GM12878 (cell line): ENCODE measurements around the gene SPG21. TPM values are rescaled to one million over a fixed set of nuclear protein-coding genes. Genes with fewer than 3 reads are reported as not detected.

Source experiments
- BCL11A ChIP-seq: IDR thresholded peaks from 2 replicates; pipeline ENCODE4 v1.6.1; 2011; ENCODE audit warnings: low read depth, low read length
- BMI1 ChIP-seq: fragments of 450-650 bp; IDR thresholded peaks from 2 replicates; pipeline ENCODE4 v1.6.1; 2016; ENCODE audit warnings: mild to moderate bottlenecking, moderate library complexity, borderline replicate concordance
- CBX5 ChIP-seq: sonication (generic); IDR thresholded peaks from 2 replicates; pipeline ENCODE4 v1.6.1; 2016; ENCODE audit warnings: low read depth, moderate library complexity, mild to moderate bottlenecking, inconsistent platforms
- DPF2 ChIP-seq: fragments of 450-650 bp; IDR thresholded peaks from 2 replicates; pipeline ENCODE4 v1.6.1; 2017; ENCODE audit warnings: mild to moderate bottlenecking
- EGR1 ChIP-seq, 2 experiments: IDR thresholded peaks; 1 replicate in 1 of 2; 2 replicates in 1 of 2; pipeline ENCODE4 v1.6.1; 2011 to 2012; ENCODE audit warnings: low read depth in 2 of 2, low read length in 2 of 2, borderline replicate concordance in 1 of 2, mild to moderate bottlenecking in 1 of 2, moderate library complexity in 1 of 2
- EP300 ChIP-seq, 2 experiments: fragments of 150-350 bp in 1 of 2; IDR thresholded peaks; 2 replicates each; pipeline ENCODE4 v1.6.1; 2011 to 2012; ENCODE audit warnings: low read depth in 2 of 2, low read length in 2 of 2, borderline replicate concordance in 1 of 2, improper control_type of control experiment in 1 of 2, inconsistent platforms in 1 of 2; ENCODE audit not compliant: control insufficient read depth in 1 of 2
- FOXK2 ChIP-seq: fragments of 450-650 bp; IDR thresholded peaks from 2 replicates; pipeline ENCODE4 v1.6.1; 2017; ENCODE audit warnings: mild to moderate bottlenecking, moderate library complexity
- KLF5 ChIP-seq: fragments of 450-650 bp; IDR thresholded peaks from 2 replicates; pipeline ENCODE4 v1.6.1; 2014; ENCODE audit warnings: mild to moderate bottlenecking; ENCODE audit not compliant: partially characterized antibody
- MYC ChIP-seq: IDR thresholded peaks from 2 replicates; pipeline ENCODE4 v1.6.1; 2011; ENCODE audit warnings: mild to moderate bottlenecking, low read length, moderate library complexity, inconsistent platforms; ENCODE audit not compliant: insufficient read depth, insufficient replicate concordance, insufficient read length, severe bottlenecking
- RAD51 ChIP-seq: fragments of 450-650 bp; IDR thresholded peaks from 2 replicates; pipeline ENCODE4 v1.6.1; 2016; ENCODE audit warnings: moderate library complexity, mild to moderate bottlenecking, inconsistent platforms
- RB1 ChIP-seq: fragments of 450-650 bp; formaldehyde crosslinking; IDR thresholded peaks from 2 replicates; pipeline ENCODE4 v1.6.1; 2017; ENCODE audit warnings: mild to moderate bottlenecking, borderline replicate concordance
- RBBP5 ChIP-seq: fragments of 200-600 bp; sonication (generic); conservative IDR thresholded peaks from 2 replicates; pipeline ENCODE4 v1.6.1; 2016
- RCOR1 ChIP-seq: conservative IDR thresholded peaks from 2 replicates; pipeline ENCODE4 v1.6.1; 2012; ENCODE audit warnings: low read depth, low read length, improper control_type of control experiment
- SMAD5 ChIP-seq: IDR thresholded peaks from 2 replicates; pipeline ENCODE4 v1.6.1; 2016; ENCODE audit warnings: antibody characterized with exemption, low read depth
- SMARCA5 ChIP-seq: fragments of 450-650 bp; IDR thresholded peaks from 2 replicates; pipeline ENCODE4 v1.6.1; 2017; ENCODE audit warnings: mild to moderate bottlenecking
- ZBTB4 ChIP-seq: fragments of 450-650 bp; formaldehyde crosslinking; IDR thresholded peaks from 2 replicates; pipeline ENCODE4 v1.4.0; 2022; ENCODE audit warnings: mild to moderate bottlenecking, moderate library complexity
- ZBTB40 ChIP-seq: fragments of 450-650 bp; IDR thresholded peaks from 2 replicates; pipeline ENCODE4 v1.6.1; 2016; ENCODE audit warnings: mild to moderate bottlenecking, moderate library complexity, borderline replicate concordance
- ZNF592 ChIP-seq: fragments of 450-650 bp; IDR thresholded peaks from 2 replicates; pipeline ENCODE4 v1.6.1; 2017; ENCODE audit warnings: mild to moderate bottlenecking, moderate library complexity
- ZNF622 ChIP-seq: fragments of 450-650 bp; IDR thresholded peaks from 2 replicates; pipeline ENCODE4 v1.6.1; 2017; ENCODE audit warnings: mild to moderate bottlenecking, inconsistent platforms
- polyA plus RNA-seq, 11 experiments: library from polyadenylated mRNA; depleted of rRNA in 4 of 11; unstranded in 6 of 11; stranded (reverse) in 5 of 11; fragments of >200 nt; fragmentation: Nextera tagmentation in 4 of 11; fragmentation: Illumina TruSeq in 1 of 11; extraction: Ambion mirVana in 4 of 11; extraction: Trizol in 1 of 11; gene quantifications; 1 replicate in 1 of 11; 2 replicates in 10 of 11; pipeline versions ENCODE4 v1.2.1 to v1.2.3, GENCODE V29; 2011 to 2016; ENCODE audit warnings: inconsistent platforms in 2 of 11, missing spikeins in 2 of 11, low read depth in 1 of 11
- total RNA-seq, 4 experiments: library from RNA; depleted of rRNA in 3 of 4; stranded (reverse); fragments of >200 nt in 3 of 4; fragmentation: Illumina TruSeq in 1 of 4; extraction: Trizol in 1 of 4; gene quantifications; 2 replicates each; pipeline versions ENCODE4 v1.2.1 to v1.2.3, GENCODE V29; 2013 to 2021

The SPG21 gene
- total and polyA plus RNA-seq, 10 of the 15 experiments (the other 5 are each of a cell fraction or from before 2014, with no cell fraction given) = 25.5 to 116 (median 68.0) TPM

GRCh38 chr15:64989416-64990167 is at the start of gene SPG21 (continued):
- TF ChIP-seq ZBTB4 = no peak
- TF ChIP-seq RB1 = peak; percentile 86; the same call in 1 of the 2 replicates
- no peak for TF ChIP-seq RBBP5
- peak; percentile 97 for TF ChIP-seq SMARCA5
- peak; percentile 99 for TF ChIP-seq RAD51
- TF ChIP-seq CBX5 = no peak
- no peak for TF ChIP-seq ZBTB40
- TF ChIP-seq BMI1 = peak; percentile 94
- TF ChIP-seq ZNF622 = no peak
- no peak for TF ChIP-seq RCOR1
- TF ChIP-seq SMAD5 = no peak
- peak; percentile 40; the same call in 1 of the 2 replicates for TF ChIP-seq BCL11A
- TF ChIP-seq DPF2 = peak; percentile 96
- peak; percentile 93 for TF ChIP-seq KLF5
- TF ChIP-seq FOXK2 = no peak
- peak in 1 of 2 experiments; percentile 84; a peak in 2 of 4 replicates for TF ChIP-seq EP300 (IDR thresholded peaks at IDR 0.05; ENCODE audit: borderline replicate concordance in 1 of 2, control insufficient read depth in 1 of 2, low read depth in 2 of 2, low read length in 2 of 2)
- TF ChIP-seq ZNF592 = 0 out of 2 replicates have a peak, but pooled peaks have one; percentile 64
- TF ChIP-seq MYC = peak; percentile 84
- peak; percentile 34 to 39 for TF ChIP-seq EGR1 (IDR thresholded peaks at IDR 0.05; ENCODE audit: borderline replicate concordance in 1 of 2, low read depth in 2 of 2, low read length in 2 of 2)
